Endodermal cell (in vitro differentiated cells): ENCODE data around the gene MYH14. TPM values are rescaled to one million over a fixed set of nuclear protein-coding genes. Genes with fewer than 3 reads are reported as not detected.

Experiments
- DNase-seq: peaks from one replicate; pipeline ENCODE4 v3.0.0-alpha.2; 2017
- H3K27ac ChIP-seq: 2 replicates; pipeline ENCODE4 v1.5.1; 2013; ENCODE audit warnings: mild to moderate bottlenecking, low read depth, low read length, moderate library complexity
- H3K27me3 ChIP-seq: 2 replicates; pipeline ENCODE4 v1.6.1; 2013; ENCODE audit warnings: mild to moderate bottlenecking, low read length, moderate library complexity; ENCODE audit not compliant: insufficient read depth, control insufficient read depth, poor library complexity, severe bottlenecking
- H3K36me3 ChIP-seq: 2 replicates; pipeline ENCODE4 v1.7.0; 2013; ENCODE audit warnings: mild to moderate bottlenecking, low read length, moderate library complexity; ENCODE audit not compliant: control insufficient read depth, insufficient read depth
- H3K4me1 ChIP-seq: one replicate; pipeline ENCODE4 v1.7.0; 2013; ENCODE audit warnings: low read length; ENCODE audit not compliant: control insufficient read depth, insufficient read depth
- H3K4me3 ChIP-seq: 2 replicates; pipeline ENCODE4 v1.5.1; 2013; ENCODE audit warnings: mild to moderate bottlenecking, low read length, moderate library complexity
- H3K9ac ChIP-seq: 2 replicates; pipeline ENCODE4 v1.6.1; 2013; ENCODE audit warnings: mild to moderate bottlenecking, low read length, moderate library complexity; ENCODE audit not compliant: poor library complexity, severe bottlenecking; ENCODE audit errors: extremely low read depth
- H3K9me3 ChIP-seq: 2 replicates; pipeline ENCODE4 v1.6.1; 2013; ENCODE audit warnings: mild to moderate bottlenecking, low read length, moderate library complexity; ENCODE audit not compliant: control insufficient read depth
- H3K27ac Mint-ChIP-seq: 2 replicates; pipeline ENCODE4 v1.8.0; 2020; ENCODE audit warnings: mixed read lengths
- H3K27me3 Mint-ChIP-seq: 2 replicates; pipeline ENCODE4 v1.8.0; 2021; ENCODE audit warnings: mild to moderate bottlenecking, mixed read lengths; ENCODE audit not compliant: insufficient read depth
- H3K36me3 Mint-ChIP-seq: 2 replicates; pipeline ENCODE4 v1.8.0; 2020; ENCODE audit warnings: low read depth, mixed read lengths
- H3K4me1 Mint-ChIP-seq: 2 replicates; pipeline ENCODE4 v1.8.0; 2020; ENCODE audit warnings: mixed read lengths
- H3K4me3 Mint-ChIP-seq: 2 replicates; pipeline ENCODE4 v1.8.0; 2020; ENCODE audit warnings: mild to moderate bottlenecking, moderate library complexity, mixed read lengths
- H3K9me3 Mint-ChIP-seq: 2 replicates; pipeline ENCODE4 v1.8.0; 2020; ENCODE audit warnings: mild to moderate bottlenecking, mixed read lengths
- CTCF ChIP-seq: fragments of 200-600 bp; sonication (generic); conservative IDR thresholded peaks from 2 replicates; pipeline ENCODE4 v1.5.0; 2021; ENCODE audit warnings: antibody characterized with exemption, mild to moderate bottlenecking
- WGBS, 2 experiments: methylation state at CpG; one replicate each; pipeline versions ENCODE4 v1.1.5 to v1.1.7; 2013; ENCODE audit warnings: missing lambda C conversion rate in 2 of 2, mixed read lengths in 1 of 2; ENCODE audit not compliant: insufficient coverage in 1 of 2, insufficient read length in 1 of 2; 5-methylcytosine and 5-hydroxymethylcytosine counted together
- total RNA-seq, 2 donors: library from RNA; stranded (reverse); fragmentation: NEBNext Ultra II Directional in 1 of 2; extraction: Animal tissue kit (Norgen Biotek cat#: 25700) in 1 of 2; gene quantifications; 2 replicates in 1 of 2; 3 replicates in 1 of 2; pipeline ENCODE4 v1.2.1, GENCODE V29; 2021

The MYH14 gene
- total RNA-seq, 2 donors from 2014 or later = 12.8 to 16.7 TPM

GRCh38 chr19:50357178-50358100 is 154.0 kb downstream of the MYH14 start:
- peak; percentile 93 for DNase-seq
- H3K9ac ChIP-seq = no peak overlapping the region
- no peak overlapping the region for H3K27ac Mint-ChIP-seq
- no peaks in the 10 kb centered on the region for H3K9me3 Mint-ChIP-seq
- 65 to 71% methylated on average over 29 to 54 of the region's 54 CpGs for WGBS, 2 experiments
- no peaks in the 10 kb centered on the region for H3K36me3 Mint-ChIP-seq
- H3K4me1 ChIP-seq = no peaks in the 10 kb centered on the region
- TF ChIP-seq CTCF = peak; percentile 94
- no peaks in the 10 kb centered on the region for H3K9me3 ChIP-seq
- H3K27ac ChIP-seq = no peak overlapping the region
- peaks cover 8% of the 10 kb centered on the region for H3K4me1 Mint-ChIP-seq
- no peak overlapping the region for H3K4me3 Mint-ChIP-seq
- H3K27me3 Mint-ChIP-seq = peaks cover 2% of the 10 kb centered on the region
- H3K4me3 ChIP-seq = no peak overlapping the region
- no peaks in the 10 kb centered on the region for H3K27me3 ChIP-seq
- H3K36me3 ChIP-seq = no peaks in the 10 kb centered on the region

- Histone ChIP-seq H3K9me3 (no peaks in the 10 kb centered on the region), H3K36me3 (no peaks in the 10 kb centered on the region), H3K4me1 (no peaks in the 10 kb centered on the region), H3K27ac (no peak overlapping the region), H3K4me3 (no peak overlapping the region), H3K27me3 (no peaks in the 10 kb centered on the region), H3K9ac (no peak overlapping the region)
- H3K27ac Mint-ChIP-seq = no peak overlapping the region
- no peaks in the 10 kb centered on the region for H3K36me3 Mint-ChIP-seq
- no peak for TF ChIP-seq CTCF
- peaks cover 2% of the 10 kb centered on the region for H3K27me3 Mint-ChIP-seq
- 92 to 98% methylated on average over 45 to 54 of the region's 54 CpGs for WGBS, 2 experiments
- H3K9me3 Mint-ChIP-seq = no peaks in the 10 kb centered on the region
- no peak for DNase-seq
- H3K4me3 Mint-ChIP-seq = no peak overlapping the region
- peaks cover 16% of the 10 kb centered on the region for H3K4me1 Mint-ChIP-seq
Observed at GRCh38 chr19:50358483-50359327, 155.3 kb downstream of the MYH14 start.

- Histone ChIP-seq H3K27me3 (no peaks in the 10 kb centered on the region), H3K27ac (no peak overlapping the region), H3K9me3 (no peaks in the 10 kb centered on the region), H3K36me3 (no peaks in the 10 kb centered on the region), H3K9ac (no peak overlapping the region), H3K4me1 (no peaks in the 10 kb centered on the region), H3K4me3 (no peak overlapping the region)
- Mint-ChIP-seq H3K4me1 (peaks cover 16% of the 10 kb centered on the region), H3K4me3 (no peak overlapping the region), H3K36me3 (no peaks in the 10 kb centered on the region), H3K27me3 (peaks cover 2% of the 10 kb centered on the region), H3K27ac (no peak overlapping the region), H3K9me3 (no peaks in the 10 kb centered on the region)
- TF ChIP-seq CTCF = no peak
- 87 to 88% methylated on average over 6 to 11 of the region's 11 CpGs for WGBS, 2 experiments
- DNase-seq = no peak
Observed at GRCh38 chr19:50359328-50359818, 156.0 kb downstream of the MYH14 start.

Other genes starting within 250 kb of the MYH14 start
- not detected for gene SIGLEC11, start 242.4 kb upstream of the MYH14 start, total RNA-seq
- gene VRK3, start 178.2 kb upstream of the MYH14 start, total RNA-seq = 10 to 100 TPM; 43.5 to 48.9 TPM
- 10 to 100 TPM in 1 of 2 donors, 1 to 10 TPM in 1; 9.5 to 12.0 TPM for gene ZNF473, start 177.6 kb upstream of the MYH14 start, total RNA-seq
- gene IZUMO2, start 40.3 kb upstream of the MYH14 start, total RNA-seq = not detected
- gene KCNC3, start 125.8 kb downstream of the MYH14 start, total RNA-seq = 10 to 100 TPM in 1 of 2 donors, 1 to 10 TPM in 1; 8.6 to 10.7 TPM
- 1 to 10 TPM in 1 of 2 donors, under 1 TPM in 1; 0.91 to 1.5 TPM for gene NAPSA, start 162.0 kb downstream of the MYH14 start, total RNA-seq
- 10 to 100 TPM; 40.4 to 42.7 TPM for gene NR1H2, start 172.8 kb downstream of the MYH14 start, total RNA-seq
- gene POLD1, start 180.7 kb downstream of the MYH14 start, total RNA-seq = 100 to 1,000 TPM; 106 to 127 TPM
- gene SPIB, start 215.3 kb downstream of the MYH14 start, total RNA-seq = 1 to 10 TPM in 1 of 2 donors, under 1 TPM in 1; 0.11 to 2.6 TPM
- gene MYBPC2, start 229.3 kb downstream of the MYH14 start, total RNA-seq = 1 to 10 TPM; 1.9 to 2.3 TPM